GM23248 (cell line): ENCODE results near the gene CDK16. TPM values are rescaled to one million over a fixed set of nuclear protein-coding genes. Genes with fewer than 3 reads are reported as not detected.

Source experiments
- DNase-seq: peaks from one replicate; pipeline ENCODE4 v3.0.0-alpha.2; 2015
- H2AFZ ChIP-seq: fragments of 200-600 bp; sonication (generic); 2 replicates; pipeline ENCODE4 v1.6.1; 2016; ENCODE audit warnings: antibody characterized with exemption
- H3F3A ChIP-seq: fragments of 200-600 bp; sonication (generic); 2 replicates; pipeline ENCODE4 v1.6.1; 2016; ENCODE audit warnings: mild to moderate bottlenecking, antibody characterized with exemption, mixed run types; ENCODE audit not compliant: insufficient read depth
- H3K27ac ChIP-seq: fragments of 200-600 bp; sonication (generic); 2 replicates; pipeline ENCODE4 v1.5.1; 2016; ENCODE audit warnings: mild to moderate bottlenecking
- H3K27me3 ChIP-seq: fragments of 200-600 bp; sonication (generic); replicated peaks from 2 replicates; pipeline ENCODE4 v1.6.1; 2016; ENCODE audit warnings: mild to moderate bottlenecking; ENCODE audit not compliant: insufficient read depth
- H3K36me3 ChIP-seq: fragments of 200-600 bp; sonication (generic); 2 replicates; pipeline ENCODE4 v1.6.1; 2016; ENCODE audit warnings: low read depth, mild to moderate bottlenecking
- H3K4me1 ChIP-seq: fragments of 200-600 bp; sonication (generic); 2 replicates; pipeline ENCODE4 v1.6.1; 2016; ENCODE audit warnings: mild to moderate bottlenecking; ENCODE audit not compliant: insufficient read depth
- H3K4me2 ChIP-seq: fragments of 200-600 bp; sonication (generic); one replicate; pipeline ENCODE4 v1.6.1; 2016; ENCODE audit warnings: mild to moderate bottlenecking; ENCODE audit not compliant: unreplicated experiment
- H3K4me3 ChIP-seq: fragments of 200-600 bp; sonication (generic); 2 replicates; pipeline ENCODE4 v1.5.1; 2016; ENCODE audit warnings: mild to moderate bottlenecking
- H3K79me2 ChIP-seq: fragments of 200-600 bp; sonication (generic); 2 replicates; pipeline ENCODE4 v1.6.1; 2016; ENCODE audit warnings: mild to moderate bottlenecking; ENCODE audit not compliant: insufficient read depth
- H3K9ac ChIP-seq: fragments of 200-600 bp; sonication (generic); 2 replicates; pipeline ENCODE4 v1.6.1; 2016; ENCODE audit warnings: mild to moderate bottlenecking
- H3K9me2 ChIP-seq: fragments of 200-600 bp; sonication (generic); 2 replicates; pipeline ENCODE4 v1.6.1; 2016; ENCODE audit warnings: mixed run types, mild to moderate bottlenecking, moderate library complexity; ENCODE audit not compliant: insufficient read depth
- H3K9me3 ChIP-seq: fragments of 200-600 bp; sonication (generic); one replicate; pipeline ENCODE4 v1.6.1; 2017; ENCODE audit warnings: low read depth
- H4K20me1 ChIP-seq: fragments of 200-600 bp; sonication (generic); 2 replicates; pipeline ENCODE4 v1.6.0; 2016; ENCODE audit not compliant: insufficient read depth
- EZH2 ChIP-seq: fragments of 200-600 bp; sonication (generic); IDR thresholded peaks from 2 replicates; pipeline ENCODE4 v1.6.1; 2018; ENCODE audit warnings: antibody characterized with exemption, mild to moderate bottlenecking; ENCODE audit not compliant: insufficient read depth, poor library complexity, severe bottlenecking
- EZH2phosphoT487 ChIP-seq: fragments of 200-600 bp; sonication (generic); IDR thresholded peaks from 2 replicates; pipeline ENCODE4 v1.6.1; 2018; ENCODE audit warnings: antibody characterized with exemption, moderate library complexity, mild to moderate bottlenecking, low read depth; ENCODE audit not compliant: insufficient read depth
- WGBS, 2 experiments: methylation state at CpG; one replicate each; pipeline ENCODE4 v1.1.6; 2015 to 2017; ENCODE audit warnings: low lambda C conversion rate in 2 of 2, low coverage in 1 of 2; ENCODE audit errors: missing lambda C conversion rate in 2 of 2; 5-methylcytosine and 5-hydroxymethylcytosine counted together
- in situ Hi-C: fragments of 300-500 bp; cut with MboI; formaldehyde crosslinking; loops from 2 replicates; pipeline ENCODE4 v1.15.0; 2020
- polyA plus RNA-seq: library from polyadenylated mRNA; unstranded; fragments of >200 nt; fragmentation: Nextera tagmentation; extraction: Ambion mirVana; gene quantifications from 2 replicates; pipeline ENCODE4 v1.2.1, GENCODE V29; 2016
- total RNA-seq: library from RNA; depleted of rRNA; stranded (reverse); fragments of >200 nt; shearing (Covaris generic); gene quantifications from 2 replicates; pipeline ENCODE4 v1.2.3, GENCODE V29; 2014

The CDK16 gene
- total and polyA plus RNA-seq, 2 experiments from 2014 or later = 97.8 to 103 TPM

DNA sequence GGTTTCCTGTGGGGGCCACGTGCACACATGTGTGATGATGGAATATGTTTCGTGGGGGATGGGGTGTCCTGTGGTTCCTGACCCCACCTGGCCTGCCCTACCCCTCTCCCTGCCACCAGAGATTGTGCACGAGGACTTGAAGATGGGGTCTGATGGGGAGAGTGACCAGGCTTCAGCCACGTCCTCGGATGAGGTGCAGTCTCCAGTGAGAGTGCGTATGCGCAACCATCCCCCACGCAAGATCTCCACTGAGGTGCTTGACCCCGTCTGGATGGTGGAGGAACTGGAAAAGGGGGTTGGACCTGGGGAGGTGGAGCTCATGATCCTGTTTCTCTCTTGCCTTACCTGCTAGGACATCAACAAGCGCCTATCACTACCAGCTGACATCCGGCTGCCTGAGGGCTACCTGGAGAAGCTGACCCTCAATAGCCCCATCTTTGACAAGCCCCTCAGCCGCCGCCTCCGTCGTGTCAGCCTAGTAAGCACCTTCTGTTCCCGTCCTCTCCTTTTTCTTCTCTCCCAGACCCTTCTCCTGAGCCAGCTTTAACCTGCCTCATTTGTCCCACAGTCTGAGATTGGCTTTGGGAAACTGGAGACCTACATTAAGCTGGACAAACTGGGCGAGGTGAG, 5.9 kb downstream of the CDK16 start:
- H3K36me3 ChIP-seq = no peaks in the 10 kb centered on the region
- H3K4me2 ChIP-seq = no peak overlapping the region
- no peak for DNase-seq
- no peaks in the 10 kb centered on the region for H3F3A ChIP-seq
- TF ChIP-seq EZH2 (no peak), EZH2phosphoT487 (no peak)
- H3K4me1 ChIP-seq = peaks cover 11% of the 10 kb centered on the region; the same call in 1 of the 2 replicates
- 88 to 95% methylated on average over 11 to 12 of the region's 17 CpGs for WGBS, 2 experiments
- no peak overlapping the region for H3K4me3 ChIP-seq
- H3K9ac ChIP-seq = no peak overlapping the region
- H3K27me3 ChIP-seq = no peaks in the 10 kb centered on the region
- no peaks in the 10 kb centered on the region for H3K9me2 ChIP-seq
- in situ Hi-C loops = loop anchor here (25.0 kb wide), 1 partner anchor 163 kb away; no protein-coding TSS in a partner anchor
- no peaks in the 10 kb centered on the region for H4K20me1 ChIP-seq
- H3K9me3 ChIP-seq = no peaks in the 10 kb centered on the region
- no peak overlapping the region for H3K27ac ChIP-seq
- H3K79me2 ChIP-seq = peaks cover 30% of the 10 kb centered on the region
- H2AFZ ChIP-seq = no peak overlapping the region

GRCh38 chrX:47224896-47225290, 6.4 kb downstream of the CDK16 start:
- H3K36me3 ChIP-seq = no peaks in the 10 kb centered on the region
- H2AFZ ChIP-seq = no peak overlapping the region
- peaks cover 25% of the 10 kb centered on the region for H3K79me2 ChIP-seq
- no peak for DNase-seq
- no peak for TF ChIP-seq EZH2
- WGBS, 2 experiments = 77% methylated on average over 4 of the region's 4 CpGs; no CpG with 5 or more reads in 1 of the 2 experiments
- H3F3A ChIP-seq = no peaks in the 10 kb centered on the region
- H3K4me1 ChIP-seq = peaks cover 11% of the 10 kb centered on the region; the same call in 1 of the 2 replicates
- H3K9ac ChIP-seq = no peak overlapping the region
- in situ Hi-C loops = loop anchor here (25.0 kb wide), 1 partner anchor 162 kb away; no protein-coding TSS in a partner anchor
- H3K9me3 ChIP-seq = no peaks in the 10 kb centered on the region
- no peak overlapping the region for H3K4me3 ChIP-seq
- no peaks in the 10 kb centered on the region for H3K9me2 ChIP-seq
- H3K27ac ChIP-seq = no peak overlapping the region
- no peak overlapping the region for H3K4me2 ChIP-seq
- no peaks in the 10 kb centered on the region for H4K20me1 ChIP-seq
- no peaks in the 10 kb centered on the region for H3K27me3 ChIP-seq

DNA sequence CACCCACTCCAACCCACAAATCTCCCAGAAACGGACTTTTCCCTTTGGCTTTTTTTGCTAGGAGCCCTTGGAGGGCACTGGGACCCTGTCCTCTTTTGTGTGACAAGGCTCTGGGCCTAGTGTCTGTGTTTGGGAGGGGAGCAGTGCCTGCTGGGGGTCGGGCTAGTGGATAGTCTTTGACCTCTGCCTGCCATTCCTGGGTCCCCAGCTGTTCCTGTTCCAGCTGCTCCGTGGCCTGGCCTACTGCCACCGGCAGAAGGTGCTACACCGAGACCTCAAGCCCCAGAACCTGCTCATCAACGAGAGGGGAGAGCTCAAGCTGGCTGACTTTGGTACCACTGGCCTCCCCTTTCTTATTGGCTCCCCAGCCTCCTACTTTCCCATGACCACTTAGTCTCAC, 7.6 kb downstream of the CDK16 start:
- 89 to 95% methylated on average over 2 to 5 of the region's 6 CpGs for WGBS, 2 experiments
- TF ChIP-seq EZH2phosphoT487 = no peak
- TF ChIP-seq EZH2 = no peak
- Histone ChIP-seq H4K20me1 (no peaks in the 10 kb centered on the region), H2AFZ (no peak overlapping the region), H3K4me2 (no peak overlapping the region), H3K9me2 (no peaks in the 10 kb centered on the region), H3K27ac (no peak overlapping the region), H3K36me3 (no peaks in the 10 kb centered on the region), H3K27me3 (no peaks in the 10 kb centered on the region), H3K4me3 (no peak overlapping the region), H3K4me1 (no peaks in the 10 kb centered on the region), H3K79me2 (peaks cover 13% of the 10 kb centered on the region), H3K9me3 (no peaks in the 10 kb centered on the region), H3F3A (no peaks in the 10 kb centered on the region), H3K9ac (no peak overlapping the region)
- in situ Hi-C loops = no loop called here
- DNase-seq = no peak

- H3K4me2 ChIP-seq = no peak overlapping the region
- no peaks in the 10 kb centered on the region for H3K36me3 ChIP-seq
- no peak overlapping the region for H3K9ac ChIP-seq
- no peaks in the 10 kb centered on the region for H4K20me1 ChIP-seq
- H2AFZ ChIP-seq = no peak overlapping the region
- DNase-seq = no peak
- peaks cover 7% of the 10 kb centered on the region for H3K79me2 ChIP-seq
- in situ Hi-C loops = no loop called here
- no peaks in the 10 kb centered on the region for H3K9me2 ChIP-seq
- no peaks in the 10 kb centered on the region for H3K9me3 ChIP-seq
- H3K27me3 ChIP-seq = no peaks in the 10 kb centered on the region
- 0 out of 2 replicates have a peak, but pooled peaks cover under 1% of the 10 kb centered on the region for H3F3A ChIP-seq
- no peak overlapping the region for H3K4me3 ChIP-seq
- WGBS, 2 experiments = 84 to 88% methylated on average over 13 to 17 of the region's 19 CpGs
- no peak overlapping the region for H3K27ac ChIP-seq
- H3K4me1 ChIP-seq = no peaks in the 10 kb centered on the region
- TF ChIP-seq EZH2phosphoT487 = no peak
- no peak for TF ChIP-seq EZH2
Observed at GRCh38 chrX:47226531-47227333, 8.3 kb downstream of the CDK16 start.
